GM21786 (cell line): Measurements from ENCODE around the gene VPS35L.
"Not testable (repeated sequence)": the region's sequence is repeated elsewhere in the genome, so short reads cannot be mapped to it uniquely, and the experiment has no call there.

Experiments
- ATAC-seq: cut with Tn5 transposase; IDR thresholded peaks from one replicate; pipeline ENCODE4 v1.9.1; 2021; ENCODE audit not compliant: unreplicated experiment

The VPS35L gene

DNA sequence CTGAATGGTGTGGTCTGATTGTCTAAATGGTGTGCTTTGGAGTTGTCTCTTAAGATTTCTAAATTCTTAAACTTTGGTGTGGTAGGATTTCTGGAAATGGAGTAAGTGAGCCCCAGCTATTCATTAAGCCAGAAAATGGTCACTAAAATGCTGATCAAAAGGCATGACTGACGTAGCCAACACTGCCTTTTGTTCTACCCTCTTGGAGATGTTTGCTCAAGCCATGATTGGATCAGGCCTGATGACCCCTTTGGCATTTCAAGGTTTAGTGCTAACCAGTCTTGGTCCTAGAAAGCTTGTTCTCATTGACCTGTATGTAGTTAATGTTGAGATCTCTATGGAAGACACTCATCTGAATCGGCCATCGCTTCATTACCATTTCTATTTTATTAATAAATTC, 94.5 kb downstream of the VPS35L start:
- ATAC-seq: no peak

DNA sequence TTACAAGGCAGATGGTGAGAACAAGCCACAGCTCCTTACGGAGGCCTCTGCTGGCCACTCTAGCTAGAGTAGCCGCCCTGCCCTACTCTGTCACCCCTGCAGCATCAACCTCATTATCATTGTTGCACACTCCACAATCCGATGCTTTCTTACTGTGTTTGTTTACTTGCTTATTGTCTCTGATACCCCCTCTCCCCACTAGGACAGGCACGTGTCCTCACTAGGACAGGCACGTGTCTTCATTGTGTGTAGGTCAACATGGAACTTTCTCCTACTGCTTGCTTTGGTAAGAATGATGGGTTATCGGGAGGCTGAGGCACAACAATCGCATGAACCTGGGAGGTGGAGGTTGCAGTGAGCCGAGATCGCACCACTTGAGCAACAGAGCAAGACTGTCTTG, 98.6 kb downstream of the VPS35L start:
- ATAC-seq: no peak

DNA sequence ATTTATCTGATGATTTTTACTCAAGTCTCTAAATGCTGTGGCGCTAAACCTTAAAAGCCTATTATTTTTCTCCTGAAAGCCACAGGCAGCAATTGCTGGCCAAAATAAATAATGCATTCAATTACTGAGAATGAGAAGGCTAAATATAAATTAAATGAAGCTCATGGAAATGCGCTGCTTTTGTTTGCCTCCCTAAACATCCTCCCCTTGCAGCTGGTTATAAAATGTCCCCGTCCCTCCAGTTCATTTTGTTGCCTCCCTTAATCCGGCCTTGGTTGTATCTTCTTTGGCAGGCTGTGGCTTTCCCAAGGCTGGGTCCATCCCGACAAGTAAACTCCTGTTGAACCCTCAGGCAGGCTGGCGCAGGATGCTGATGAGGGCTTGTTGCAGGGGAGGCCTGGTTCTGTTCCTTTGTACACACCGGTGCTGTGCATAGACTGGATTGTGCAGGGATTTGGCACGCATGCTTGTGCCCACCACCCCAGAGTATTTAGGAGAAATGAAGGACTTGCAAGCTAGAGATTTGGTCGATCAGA, 99.8 kb downstream of the VPS35L start:
- no peak for ATAC-seq

GRCh38 chr16:19657831-19658230, 102.3 kb downstream of the VPS35L start:
- ATAC-seq: no peak

GRCh38 chr16:19659554-19659953, 104.1 kb downstream of the VPS35L start:
- ATAC-seq: no peak

GRCh38 chr16:19660432-19660831, 104.9 kb downstream of the VPS35L start:
- ATAC-seq: no peak

DNA sequence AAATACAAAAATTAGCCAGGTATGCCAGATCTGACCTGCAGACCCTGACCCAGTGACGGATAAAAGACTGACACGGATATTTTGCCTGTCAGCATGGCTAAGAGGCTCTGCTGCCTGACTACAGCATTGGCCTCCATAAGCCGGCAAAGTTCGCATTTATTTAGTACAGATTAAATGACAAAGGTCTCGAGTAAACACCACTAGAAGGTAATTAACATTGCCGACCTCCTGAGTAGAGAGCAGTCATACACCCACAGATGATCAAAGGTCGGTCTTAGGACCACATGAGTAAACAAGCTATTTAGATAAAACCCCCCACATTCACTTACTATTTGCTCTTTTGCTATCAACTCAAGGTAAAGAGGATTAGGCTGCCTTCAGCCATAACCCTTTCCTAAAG, 106.8 kb downstream of the VPS35L start:
- no peak for ATAC-seq

GRCh38 chr16:19664166-19664565, 108.7 kb downstream of the VPS35L start:
- ATAC-seq: no peak

GRCh38 chr16:19665313-19665712, 109.8 kb downstream of the VPS35L start:
- not testable (repeated sequence) for ATAC-seq

DNA sequence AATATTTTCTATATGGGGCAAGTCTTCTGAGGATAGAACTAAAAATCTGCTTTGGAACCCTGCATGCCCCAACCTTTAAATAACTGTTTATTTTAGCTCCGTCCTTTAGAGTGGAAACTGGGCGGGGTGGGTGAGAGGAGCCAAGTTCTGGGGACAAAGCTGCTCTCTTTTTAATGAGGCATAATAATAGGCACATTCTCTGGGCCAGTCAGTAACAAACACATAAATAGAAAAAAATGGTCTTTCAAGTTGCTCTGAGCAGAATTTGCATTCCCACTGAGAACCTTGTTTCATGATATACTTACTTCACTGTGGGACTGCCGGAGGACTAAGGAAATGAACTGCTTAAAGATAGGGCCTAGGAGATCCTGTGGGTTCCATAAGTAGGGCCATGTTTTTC, 111.0 kb downstream of the VPS35L start:
- no peak for ATAC-seq

DNA sequence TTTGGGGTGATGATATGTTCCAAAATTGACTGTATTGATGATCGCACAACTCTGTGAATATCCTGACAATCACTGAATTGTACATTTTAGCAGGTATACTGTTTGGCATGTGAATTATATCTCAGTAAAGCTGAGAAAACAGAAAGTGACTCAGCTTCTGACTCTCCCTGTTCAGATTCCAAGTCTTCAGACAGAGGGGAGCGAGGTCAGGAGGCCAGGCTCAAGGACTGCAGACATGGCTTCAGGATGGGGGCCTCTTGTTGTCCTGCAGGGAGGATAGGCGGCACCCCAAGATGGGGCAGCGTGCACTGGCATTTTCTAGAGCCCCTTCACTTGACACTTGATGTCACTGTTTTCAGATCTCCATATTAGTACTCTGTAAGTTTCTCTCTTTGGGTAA, 116.9 kb downstream of the VPS35L start:
- no peak for ATAC-seq

DNA sequence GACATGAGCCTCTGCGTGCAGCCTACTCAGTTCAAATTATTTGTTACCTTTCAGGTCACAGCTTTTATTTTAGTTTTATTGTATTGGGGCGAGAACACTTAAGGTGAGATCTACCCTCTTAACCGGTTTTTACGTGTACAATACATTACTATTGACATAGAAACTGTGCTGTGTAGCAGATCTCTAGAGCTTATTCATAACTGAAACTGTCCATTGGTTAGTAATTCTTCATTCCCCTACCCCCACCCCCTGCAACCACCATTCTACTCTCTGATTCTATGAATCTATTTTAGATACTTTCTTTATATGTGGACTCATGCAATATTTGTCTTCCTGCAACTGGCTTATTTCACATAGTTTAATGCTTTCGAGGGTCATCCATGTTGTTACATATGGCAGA, 119.0 kb downstream of the VPS35L start:
- no peak for ATAC-seq

DNA sequence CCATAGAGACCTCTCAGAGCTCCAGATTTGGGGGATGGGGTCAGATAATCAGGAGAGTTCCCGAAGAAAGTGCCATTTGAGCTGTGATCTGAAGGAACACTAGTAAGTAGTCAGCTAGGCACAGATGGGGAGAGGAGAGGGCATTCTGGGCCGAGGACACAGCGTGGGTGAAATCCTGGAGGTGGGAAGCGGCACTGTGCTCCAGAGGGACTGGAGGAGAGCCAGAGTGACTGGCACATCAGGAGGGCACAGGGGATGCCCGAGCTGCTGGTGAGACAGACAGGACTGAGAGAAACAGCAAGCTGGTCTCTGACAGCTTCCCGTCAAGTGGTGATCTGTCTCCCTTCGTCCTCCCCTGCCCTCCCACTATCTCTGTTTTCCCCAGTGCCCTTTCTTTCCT, 121.9 kb downstream of the VPS35L start:
- no peak for ATAC-seq

- ATAC-seq: no peak
Observed at GRCh38 chr16:19678804-19679203, 123.3 kb downstream of the VPS35L start.

GRCh38 chr16:19679281-19679680, 123.8 kb downstream of the VPS35L start:
- not testable (repeated sequence) for ATAC-seq

- ATAC-seq: no peak
Observed at GRCh38 chr16:19680881-19681340, 125.4 kb downstream of the VPS35L start.

DNA sequence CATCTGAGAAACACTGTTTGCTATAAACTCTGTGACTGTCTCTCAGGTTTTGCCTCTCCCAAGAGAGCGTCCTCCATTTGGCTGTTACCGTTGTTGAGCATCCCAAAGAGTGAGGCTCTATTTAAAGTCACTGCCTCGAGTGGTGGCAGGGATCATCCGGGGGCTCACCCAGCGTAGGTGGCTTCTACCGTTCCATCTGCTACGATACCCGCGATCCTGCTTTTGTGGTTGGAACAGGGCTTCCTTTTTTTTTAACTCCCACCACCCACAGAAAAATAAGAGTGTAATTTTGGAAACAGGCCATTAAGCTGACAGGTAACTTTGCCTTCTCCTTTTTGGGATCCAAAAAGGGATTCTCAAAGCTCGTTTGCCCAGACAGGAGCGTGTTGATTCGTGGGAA, 126.1 kb downstream of the VPS35L start:
- no peak for ATAC-seq

GRCh38 chr16:19683453-19684236, 128.1 kb downstream of the VPS35L start:
- no peak for ATAC-seq

GRCh38 chr16:19685176-19685575, 129.7 kb downstream of the VPS35L start:
- ATAC-seq: no peak

DNA sequence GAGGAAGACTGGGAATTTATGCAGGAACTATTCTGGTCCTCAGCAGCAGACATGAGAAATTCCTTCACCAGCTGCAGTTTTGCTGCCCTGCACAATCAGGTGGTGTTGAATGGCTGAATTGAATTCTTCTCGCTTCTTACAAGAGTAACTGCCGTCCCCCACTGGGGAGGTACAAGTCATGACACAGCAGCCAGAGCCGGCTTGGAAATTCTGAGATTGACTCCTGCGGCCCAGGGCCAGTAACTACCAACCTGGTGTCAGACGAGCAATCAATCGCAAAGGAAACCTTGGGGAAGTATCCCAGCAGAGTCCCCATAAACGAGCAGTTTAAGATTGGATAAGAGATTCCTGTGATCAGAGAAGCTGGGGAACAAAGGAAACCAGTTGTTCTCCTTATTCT, 131.8 kb downstream of the VPS35L start:
- ATAC-seq: no peak

DNA sequence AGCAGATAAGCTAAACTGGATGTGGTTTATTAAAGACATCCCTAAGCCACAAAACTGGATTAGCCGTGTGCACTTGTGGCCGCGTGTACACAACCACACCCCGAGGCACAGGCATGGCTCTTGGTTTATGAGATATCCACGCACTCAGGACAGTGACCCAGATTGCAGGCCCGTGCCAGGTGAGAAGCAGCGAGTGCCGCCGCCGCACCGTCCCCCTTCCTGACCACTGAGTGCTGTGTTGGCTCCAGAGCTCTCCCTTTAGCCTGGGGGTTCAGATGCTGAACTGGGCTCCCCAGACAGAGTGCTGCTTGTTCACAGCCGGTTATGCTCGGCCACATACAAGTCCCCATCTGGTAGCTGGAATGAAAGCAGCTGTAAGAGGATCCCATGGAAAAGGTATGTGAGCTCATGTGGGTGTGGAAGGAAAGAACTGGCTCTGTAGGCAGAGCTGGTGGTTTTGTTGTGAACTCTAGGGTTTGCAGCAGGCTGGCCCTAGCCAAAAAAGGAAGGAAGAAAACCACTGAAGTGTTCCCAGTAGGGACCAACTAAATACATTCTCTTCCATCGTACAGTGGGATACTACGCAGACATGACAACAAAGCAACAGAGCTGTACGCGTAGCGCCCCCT, 133.0 kb downstream of the VPS35L start:
- no peak for ATAC-seq

- no peak for ATAC-seq
Observed at GRCh38 chr16:19689342-19689741, 133.8 kb downstream of the VPS35L start.
